T follicular helper cell (primary cell): ENCODE results near the gene MORN2.
"Not testable (repeated sequence)": the region's sequence is repeated elsewhere in the genome, so short reads cannot be mapped to it uniquely, and the experiment has no call there.

Source experiments
- DNase-seq: peaks from one replicate; pipeline ENCODE4 v3.0.0-alpha.2; 2020; ENCODE audit warnings: low read depth
- total RNA-seq, 2 experiments: gene quantifications; one replicate each; lab custom pipeline; 2026; lab: John Stamatoyannopoulos, UW

Gene MORN2
- total RNA-seq: 1.3 to 4.0 reads per million in 2 experiments

- DNase-seq: peak; percentile 70
Measured at GRCh38 chr2:38875576-38876367, at the start of gene MORN2, which contains the start of gene DHX57. Gene MORN2 (plus strand): TSS chr2:38875976. Gene DHX57 (minus strand): TSS chr2:38875934. CDS start chr2:38868405, 7,529 bp downstream.

- not testable (repeated sequence) for DNase-seq
Measured at GRCh38 chr2:38827539-38828145, 48.1 kb upstream of the MORN2 start.

GRCh38 chr2:38828460-38828859 lies 47.3 kb upstream of the MORN2 start:
- no peak for DNase-seq

GRCh38 chr2:38829971-38830370 lies 45.8 kb upstream of the MORN2 start:
- DNase-seq: no peak

- DNase-seq: no peak
Measured at GRCh38 chr2:38830526-38831159, 45.1 kb upstream of the MORN2 start.

GRCh38 chr2:38835015-38835601 lies 40.7 kb upstream of the MORN2 start:
- DNase-seq: no peak

GRCh38 chr2:38835990-38836389 lies 39.8 kb upstream of the MORN2 start:
- DNase-seq: no peak

GRCh38 chr2:38836791-38837190 lies 39.0 kb upstream of the MORN2 start:
- DNase-seq: no peak

- DNase-seq: no peak
Measured at GRCh38 chr2:38850045-38850444, 25.7 kb upstream of the MORN2 start.

- no peak for DNase-seq
Measured at GRCh38 chr2:38856165-38856564, 19.6 kb upstream of the MORN2 start.

GRCh38 chr2:38862476-38862875 lies 13.3 kb upstream of the MORN2 start:
- DNase-seq: no peak

GRCh38 chr2:38863061-38863695 lies 12.6 kb upstream of the MORN2 start:
- no peak for DNase-seq

GRCh38 chr2:38866773-38867443 lies 8.9 kb upstream of the MORN2 start:
- DNase-seq: no peak

GRCh38 chr2:38871432-38871831 lies 4.3 kb upstream of the MORN2 start:
- DNase-seq: no peak

- DNase-seq: no peak
Measured at GRCh38 chr2:38873763-38874162, 2.0 kb upstream of the MORN2 start.

GRCh38 chr2:38875227-38875575 lies 575 bp upstream of the MORN2 start:
- no peak for DNase-seq

- DNase-seq: no peak
Measured at GRCh38 chr2:38876407-38876806, 631 bp downstream of the MORN2 start.

GRCh38 chr2:38886063-38886462 lies 10.3 kb downstream of the MORN2 start:
- no peak for DNase-seq

GRCh38 chr2:38887347-38887746 lies 11.6 kb downstream of the MORN2 start:
- no peak for DNase-seq

- DNase-seq: no peak
Measured at GRCh38 chr2:38887902-38888554, 12.3 kb downstream of the MORN2 start.

- no peak for DNase-seq
Measured at GRCh38 chr2:38889045-38889444, 13.3 kb downstream of the MORN2 start.
